Adrenal gland (tissue), 12 donors: ENCODE measurements around the gene CLEC2L. TPM values are rescaled to one million over a fixed set of nuclear protein-coding genes. Genes with fewer than 3 reads are reported as not detected.
A peak's percentile ranks its signal among the peaks of the same experiment; 100 is the strongest.

Experiments used
- DNase-seq, 7 donors: peaks; one replicate each; pipeline ENCODE4 v3.0.0-alpha.2; 2019 to 2020
- H3K27ac ChIP-seq, 5 donors: fragments of 200-600 bp; sonication (generic) in 4 of 5; 1 replicate in 3 of 5; 2 replicates in 2 of 5; pipeline versions ENCODE4 v1.5.1 to v1.8.0; 2016 to 2020; ENCODE audit warnings: mild to moderate bottlenecking in 1 of 5
- H3K27me3 ChIP-seq: fragments of 200-600 bp; 2 replicates; pipeline ENCODE4 v1.8.0; 2021
- H3K36me3 ChIP-seq, 2 donors: fragments of 200-600 bp; replicated peaks in 1 of 2; 1 replicate in 1 of 2; 2 replicates in 1 of 2; pipeline versions ENCODE4 v1.5.1 to v1.8.0; 2018 to 2022
- H3K4me1 ChIP-seq, 2 donors: fragments of 200-600 bp; replicated peaks in 1 of 2; 1 replicate in 1 of 2; 2 replicates in 1 of 2; pipeline versions ENCODE4 v1.5.1 to v1.8.0; 2018 to 2021
- H3K4me3 ChIP-seq, 4 donors: fragments of 200-600 bp; sonication (generic) in 3 of 4; one replicate each; pipeline ENCODE4 v1.5.1; 2016 to 2018
- H3K9me3 ChIP-seq, 3 donors: fragments of 200-600 bp; sonication (generic) in 1 of 3; replicated peaks in 1 of 3; 1 replicate in 2 of 3; 2 replicates in 1 of 3; pipeline versions ENCODE4 v1.5.1 to v1.8.0; 2016 to 2021
- CTCF ChIP-seq, 6 experiments: fragments of 450-650 bp in 4 of 6; fragments of 200-600 bp in 2 of 6; sonication (generic) in 1 of 6; IDR thresholded peaks; 1 replicate in 5 of 6; 2 replicates in 1 of 6; pipeline versions ENCODE4 v1.5.1 to v1.8.0; 2016 to 2021; ENCODE audit warnings: antibody characterized with exemption in 6 of 6, mild to moderate bottlenecking in 2 of 6, moderate library complexity in 1 of 6
- POLR2A ChIP-seq, 2 donors: fragments of 450-650 bp; IDR thresholded peaks; one replicate each; pipeline ENCODE4 v1.6.1; 2017; ENCODE audit warnings: antibody characterized with exemption in 2 of 2, mild to moderate bottlenecking in 2 of 2, moderate library complexity in 1 of 2
- WGBS, 4 donors: extraction: QIAGEN DNeasy Blood & Tissue Kit in 2 of 4; methylation state at CpG; one replicate each; pipeline versions ENCODE4 v1.1.5 to v1.1.7; 2013 to 2017; 5-methylcytosine and 5-hydroxymethylcytosine counted together
- intact Hi-C, 2 donors: fragments of 100-400 bp; cut with DNase I; formaldehyde crosslinking; loops; one replicate each; pipeline versions ENCODE4 v1.14.1 to v1.15.0; 2022 to 2023
- polyA plus RNA-seq, 3 donors: library from polyadenylated mRNA; stranded (reverse); fragments of 200-250 nt in 2 of 3; fragments of 350-450 nt in 1 of 3; fragmentation: Illumina TruSeq in 1 of 3; extraction: RNeasy Lipid Tissue Mini Kit (QIAGEN cat#74804) in 1 of 3; gene quantifications; one replicate each; pipeline ENCODE4 v1.2.3, GENCODE V29; 2013 to 2014
- total RNA-seq, 9 donors: library from RNA; depleted of rRNA in 4 of 9; stranded (reverse); fragments of >200 nt in 4 of 9; fragments of 120-200 nt in 1 of 9; fragmentation: NEBNext Ultra II Directional in 1 of 9; extraction: Animal tissue kit (Norgen Biotek cat#: 25700) in 1 of 9; gene quantifications; one replicate each; pipeline versions ENCODE4 v1.1.0 to v1.2.4, GENCODE V29; 2013 to 2023
- donor health status: healthy with polysubstance abuse.
- donor health status: Bipolar disorder and iron deficiency.
- donor health status: DM: yes; HTN: yes; CAD: no.
- donor health status: DM: no; HTN: no; CAD: no.
- donor health status: DM: no; HTN: no; CAD: no.
- donor health status: DM: yes; HTN: yes; CAD: no.

Gene CLEC2L
- total and polyA plus RNA-seq, 12 donors: 0.06 to 0.18 TPM; not detected in 10

- TF ChIP-seq POLR2A (IDR thresholded peaks at IDR 0.05) (no peak), CTCF (IDR thresholded peaks at IDR 0.05) (no peak)
- Histone ChIP-seq H3K27me3 (no peaks in the 10 kb centered on the region), H3K4me1 (no peaks in the 10 kb centered on the region), H3K4me3 (no peak overlapping the region), H3K9me3 (no peaks in the 10 kb centered on the region), H3K27ac (no peak overlapping the region), H3K36me3 (peaks cover 0 to 37% of the 10 kb centered on the region in 2 donors)
- intact Hi-C loops: no loop called here
- DNase-seq: peak in 1 of 7 donors; percentile 4
- WGBS, 4 donors: 93 to 97% (median 95%) methylated on average over 15 of the region's 15 CpGs
These were observed 48.6 kb downstream of the CLEC2L start for GRCh38 chr7:139572071-139572470.

- H3K27ac ChIP-seq: no peak overlapping the region
- peaks cover 0 to 37% of the 10 kb centered on the region in 2 donors for H3K36me3 ChIP-seq
- no peaks in the 10 kb centered on the region for H3K27me3 ChIP-seq
- intact Hi-C loops: no loop called here
- TF ChIP-seq POLR2A (IDR thresholded peaks at IDR 0.05) (no peak), CTCF (IDR thresholded peaks at IDR 0.05) (no peak)
- no peak for DNase-seq
- WGBS, 4 donors: 90 to 92% (median 91%) methylated on average over 21 to 38 of the region's 38 CpGs
- no peak overlapping the region for H3K4me3 ChIP-seq
- H3K4me1 ChIP-seq: no peaks in the 10 kb centered on the region
- no peaks in the 10 kb centered on the region for H3K9me3 ChIP-seq
These were observed 49.4 kb downstream of the CLEC2L start for GRCh38 chr7:139572704-139573385.

- no peak overlapping the region for H3K27ac ChIP-seq
- WGBS, 4 donors: 86 to 95% (median 93%) methylated on average over 9 of the region's 9 CpGs
- H3K9me3 ChIP-seq: no peaks in the 10 kb centered on the region
- TF ChIP-seq CTCF (IDR thresholded peaks at IDR 0.05): no peak
- TF ChIP-seq POLR2A (IDR thresholded peaks at IDR 0.05): no peak
- intact Hi-C loops: no loop called here
- H3K36me3 ChIP-seq: peaks cover 0 to 39% of the 10 kb centered on the region in 2 donors
- peak in 1 of 7 donors; percentile 39 for DNase-seq
- no peak overlapping the region for H3K4me3 ChIP-seq
- no peaks in the 10 kb centered on the region for H3K27me3 ChIP-seq
- H3K4me1 ChIP-seq: no peaks in the 10 kb centered on the region
These were observed 50.4 kb downstream of the CLEC2L start for GRCh38 chr7:139573871-139574270.

GRCh38 chr7:139574618-139575337 is 51.3 kb downstream of the CLEC2L start:
- no peak overlapping the region for H3K27ac ChIP-seq
- 86 to 91% (median 90%) methylated on average over 8 to 16 of the region's 16 CpGs for WGBS, 4 donors
- no peaks in the 10 kb centered on the region for H3K4me1 ChIP-seq
- peak in 1 of 7 donors; percentile 46 for DNase-seq
- intact Hi-C loops: no loop called here
- H3K9me3 ChIP-seq: no peaks in the 10 kb centered on the region
- TF ChIP-seq CTCF (IDR thresholded peaks at IDR 0.05): no peak
- TF ChIP-seq POLR2A (IDR thresholded peaks at IDR 0.05): no peak
- H3K36me3 ChIP-seq: peaks cover 0 to 43% of the 10 kb centered on the region in 2 donors
- no peak overlapping the region for H3K4me3 ChIP-seq
- H3K27me3 ChIP-seq: no peaks in the 10 kb centered on the region
